HepG2 (cell line): ENCODE results near the gene MRPL18. TPM values are rescaled to one million over a fixed set of nuclear protein-coding genes. Genes with fewer than 3 reads are reported as not detected.

Experiments used
- ASH2L ChIP-seq: fragments of 300-600, 200-600 bp; sonication (generic); IDR thresholded peaks from 2 replicates; pipeline ENCODE4 v1.7.0; 2017; ENCODE audit warnings: low read depth, mild to moderate bottlenecking, moderate library complexity, mixed read lengths, low read length; ENCODE audit not compliant: insufficient read length
- CC2D1A ChIP-seq: sonication (generic); formaldehyde crosslinking; IDR thresholded peaks from 2 replicates; pipeline ENCODE4 v1.8.1; 2023; ENCODE audit warnings: mild to moderate bottlenecking, missing genetic modification reagents
- EHMT2 ChIP-seq: fragments of 200-600 bp; sonication (generic); IDR thresholded peaks from 2 replicates; pipeline ENCODE4 v1.7.0; 2017; ENCODE audit warnings: antibody characterized with exemption, low read depth, low read length, borderline replicate concordance
- FOXK1 ChIP-seq: sonication (generic); formaldehyde crosslinking; IDR thresholded peaks from 2 replicates; pipeline ENCODE4 v1.4.0; 2020; ENCODE audit warnings: low read depth, missing genetic modification reagents, borderline replicate concordance
- HINFP ChIP-seq: sonication (generic); formaldehyde crosslinking; IDR thresholded peaks from 2 replicates; pipeline ENCODE4 v1.4.0; 2020; ENCODE audit warnings: low read depth, mild to moderate bottlenecking, missing genetic modification reagents
- HOXA9 ChIP-seq: sonication (generic); formaldehyde crosslinking; IDR thresholded peaks from 2 replicates; pipeline ENCODE4 v1.8.1; 2022; ENCODE audit warnings: missing genetic modification reagents, mild to moderate bottlenecking, moderate library complexity, borderline replicate concordance
- MEF2D ChIP-seq: sonication (generic); formaldehyde crosslinking; IDR thresholded peaks from 2 replicates; pipeline ENCODE4 v1.5.1; 2020; ENCODE audit warnings: mild to moderate bottlenecking, missing genetic modification reagents
- NAIF1 ChIP-seq: sonication (generic); formaldehyde crosslinking; IDR thresholded peaks from 2 replicates; pipeline ENCODE4 v1.5.0; 2020; ENCODE audit warnings: mild to moderate bottlenecking, missing genetic modification reagents, borderline replicate concordance
- PHF21A ChIP-seq: sonication (generic); formaldehyde crosslinking; IDR thresholded peaks from 2 replicates; pipeline ENCODE4 v1.5.0; 2020; ENCODE audit warnings: mild to moderate bottlenecking, missing genetic modification reagents
- SATB2 ChIP-seq: sonication (generic); formaldehyde crosslinking; IDR thresholded peaks from 2 replicates; pipeline ENCODE4 v1.5.0; 2020; ENCODE audit warnings: missing genetic modification reagents
- SMYD3 ChIP-seq: sonication (generic); formaldehyde crosslinking; IDR thresholded peaks from 2 replicates; pipeline ENCODE4 v1.8.1; 2023; ENCODE audit warnings: mild to moderate bottlenecking, missing genetic modification reagents
- TCF12 ChIP-seq, 2 experiments: fragments of 450-650 bp in 1 of 2; sonication (generic) in 1 of 2; formaldehyde crosslinking in 1 of 2; IDR thresholded peaks; 2 replicates each; pipeline versions ENCODE4 v1.6.1 to v1.8.0; 2017 to 2022; ENCODE audit warnings: antibody characterized with exemption in 1 of 2, mild to moderate bottlenecking in 1 of 2, missing genetic modification reagents in 1 of 2, moderate library complexity in 1 of 2
- TFDP2 ChIP-seq: sonication (generic); formaldehyde crosslinking; IDR thresholded peaks from 2 replicates; pipeline ENCODE4 v1.4.0; 2020; ENCODE audit warnings: missing genetic modification reagents
- XBP1 ChIP-seq: sonication (generic); formaldehyde crosslinking; IDR thresholded peaks from 2 replicates; pipeline ENCODE4 v1.5.0; 2020; ENCODE audit warnings: missing genetic modification reagents
- ZFP1 ChIP-seq: IDR thresholded peaks from 2 replicates; pipeline ENCODE4 v1.6.1; 2016
- ZFY ChIP-seq: sonication (generic); formaldehyde crosslinking; IDR thresholded peaks from 2 replicates; pipeline ENCODE4 v1.4.0; 2020; ENCODE audit warnings: missing genetic modification reagents
- ZNF138 ChIP-seq: sonication (generic); formaldehyde crosslinking; IDR thresholded peaks from 2 replicates; pipeline ENCODE4 v1.5.0; 2020; ENCODE audit warnings: mild to moderate bottlenecking, low read depth, missing genetic modification reagents
- ZNF205 ChIP-seq: IDR thresholded peaks from 2 replicates; pipeline ENCODE4 v1.6.1; 2018; ENCODE audit warnings: missing biosample characterization, missing genetic modification reagents
- ZNF430 ChIP-seq: sonication (generic); formaldehyde crosslinking; IDR thresholded peaks from 2 replicates; pipeline ENCODE4 v1.9.0; 2021; ENCODE audit warnings: mild to moderate bottlenecking, missing genetic modification reagents
- ZNF510 ChIP-seq: sonication (generic); formaldehyde crosslinking; IDR thresholded peaks from 2 replicates; pipeline ENCODE4 v1.4.0; 2020; ENCODE audit warnings: low read depth, mild to moderate bottlenecking, missing genetic modification reagents
- ZNF691 ChIP-seq: sonication (generic); formaldehyde crosslinking; IDR thresholded peaks from 2 replicates; pipeline ENCODE4 v1.4.0; 2020; ENCODE audit warnings: missing genetic modification reagents, low read depth, mild to moderate bottlenecking, borderline replicate concordance
- ZNF740 ChIP-seq: sonication (generic); formaldehyde crosslinking; IDR thresholded peaks from 2 replicates; pipeline ENCODE4 v1.4.0; 2020; ENCODE audit warnings: missing genetic modification reagents
- ZNF773 ChIP-seq: sonication (generic); formaldehyde crosslinking; IDR thresholded peaks from 2 replicates; pipeline ENCODE4 v1.4.0; 2020; ENCODE audit warnings: missing genetic modification reagents, borderline replicate concordance
- ZNF775 ChIP-seq: sonication (generic); formaldehyde crosslinking; IDR thresholded peaks from 2 replicates; pipeline ENCODE4 v1.4.0; 2020; ENCODE audit warnings: missing genetic modification reagents, mild to moderate bottlenecking, moderate library complexity, borderline replicate concordance
- ZNF792 ChIP-seq: IDR thresholded peaks from 2 replicates; pipeline ENCODE4 v1.6.1; 2016
- ZNF83 ChIP-seq: sonication (generic); formaldehyde crosslinking; IDR thresholded peaks from 2 replicates; pipeline ENCODE4 v1.4.0; 2020; ENCODE audit warnings: missing genetic modification reagents, mild to moderate bottlenecking, borderline replicate concordance
- ZNF841 ChIP-seq: sonication (generic); formaldehyde crosslinking; IDR thresholded peaks from 2 replicates; pipeline ENCODE4 v1.8.1; 2023; ENCODE audit warnings: missing genetic modification reagents, borderline replicate concordance
- polyA plus RNA-seq, 8 experiments: library from polyadenylated mRNA; depleted of rRNA in 3 of 8; stranded (reverse) in 7 of 8; unstranded in 1 of 8; fragments of >200 nt; fragmentation: Illumina TruSeq in 4 of 8; extraction: Trizol in 4 of 8; gene quantifications; 2 replicates each; pipeline versions ENCODE4 v1.2.1 to v1.2.3, GENCODE V29; 2011 to 2016; ENCODE audit warnings: low read depth in 4 of 8, missing spikeins in 1 of 8, mixed read lengths in 1 of 8; ENCODE audit not compliant: insufficient read depth in 1 of 8
- total RNA-seq, 5 experiments: library from RNA; depleted of rRNA; stranded (reverse); fragments of >200 nt; fragmentation: Illumina TruSeq; extraction: Trizol; gene quantifications; 2 replicates each; pipeline ENCODE4 v1.2.3, GENCODE V29; 2016; ENCODE audit warnings: low read depth in 1 of 5

MRPL18 gene
- total and polyA plus RNA-seq, 2 of the 13 experiments (the other 11 are each of a cell fraction or from before 2014, with no cell fraction given): 85.6 to 176 TPM

GRCh38 chr6:159789377-159790148 is 704 bp upstream of the MRPL18 start, which contains the start of gene TCP1 (continued):
- no peak for TF ChIP-seq EHMT2
- no peak for TF ChIP-seq TCF12 (IDR thresholded peaks at IDR 0.05)
- peak; percentile 79; the same call in 1 of the 2 replicates for TF ChIP-seq TCF12 (CRISPR knock-in tag; IDR thresholded peaks at IDR 0.05)
- TF ChIP-seq XBP1 (CRISPR knock-in tag): no peak
- TF ChIP-seq ZNF775 (CRISPR knock-in tag): no peak
- TF ChIP-seq ZNF773 (CRISPR knock-in tag): 0 out of 2 replicates have a peak, but pooled peaks have one; percentile 13
- no peak for TF ChIP-seq ZNF841 (CRISPR knock-in tag)
- TF ChIP-seq ZNF740 (CRISPR knock-in tag): no peak
- no peak for TF ChIP-seq CC2D1A (CRISPR knock-in tag)
- no peak; the same call in 1 of the 2 replicates for TF ChIP-seq ZNF83 (CRISPR knock-in tag)
- no peak for TF ChIP-seq NAIF1 (CRISPR knock-in tag)
- TF ChIP-seq HOXA9 (CRISPR knock-in tag): peak; percentile 89; the same call in 1 of the 2 replicates
- TF ChIP-seq TFDP2 (CRISPR knock-in tag): peak; percentile 100
- TF ChIP-seq ZNF510 (CRISPR knock-in tag): peak; percentile 97
- peak; percentile 99 for TF ChIP-seq FOXK1 (CRISPR knock-in tag)
- TF ChIP-seq ASH2L: peak; percentile 79
- TF ChIP-seq HINFP (CRISPR knock-in tag): peak; percentile 78
- peak; percentile 89 for TF ChIP-seq ZNF430 (CRISPR knock-in tag)
- TF ChIP-seq ZNF792 (CRISPR knock-in tag): no peak; the same call in 1 of the 2 replicates
- no peak; the same call in 1 of the 2 replicates for TF ChIP-seq ZNF138 (CRISPR knock-in tag)
- peak; percentile 94 for TF ChIP-seq ZFY (CRISPR knock-in tag)
- TF ChIP-seq MEF2D (CRISPR knock-in tag): peak; percentile 70; the same call in 1 of the 2 replicates
- 0 out of 2 replicates have a peak, but pooled peaks have one; percentile 23 for TF ChIP-seq SATB2 (CRISPR knock-in tag)
- TF ChIP-seq SMYD3 (CRISPR knock-in tag): peak; percentile 92; the same call in 1 of the 2 replicates
- TF ChIP-seq ZNF691 (CRISPR knock-in tag): peak; percentile 79; the same call in 1 of the 2 replicates
- 0 out of 2 replicates have a peak, but pooled peaks have one; percentile 45 for TF ChIP-seq ZNF205
- TF ChIP-seq ZFP1 (CRISPR knock-in tag): peak; percentile 27; the same call in 1 of the 2 replicates
- peak; percentile 85 for TF ChIP-seq PHF21A (CRISPR knock-in tag)
